NCI-H187 treated with DMSO at 0.1 percent for 48 hours (cell line): ENCODE data around the gene COL6A1.

Experiments used
- DNase-seq: peaks from one replicate; lab custom pipeline; 2025; lab: John Stamatoyannopoulos, UW

COL6A1 gene

GRCh38 chr21:45982092-45982757, 655 bp downstream of the COL6A1 start:
- no peak for DNase-seq

- no peak for DNase-seq
These were observed 1.4 kb downstream of the COL6A1 start for GRCh38 chr21:45982758-45983648.

GRCh38 chr21:45983649-45983965, 2.0 kb downstream of the COL6A1 start:
- no peak for DNase-seq

- DNase-seq = no peak
These were observed 2.5 kb downstream of the COL6A1 start for GRCh38 chr21:45983981-45984551.

- DNase-seq = no peak
These were observed 3.1 kb downstream of the COL6A1 start for GRCh38 chr21:45984584-45985095.

GRCh38 chr21:45985471-45986315, 4.1 kb downstream of the COL6A1 start:
- DNase-seq = no peak

GRCh38 chr21:45986316-45987051, 4.9 kb downstream of the COL6A1 start:
- DNase-seq = no peak

- no peak for DNase-seq
These were observed 5.6 kb downstream of the COL6A1 start for GRCh38 chr21:45987121-45987711.

- DNase-seq = no peak
These were observed 7.1 kb downstream of the COL6A1 start for GRCh38 chr21:45988366-45989347.

- DNase-seq = no peak
These were observed 7.9 kb downstream of the COL6A1 start for GRCh38 chr21:45989355-45990048.

- DNase-seq = no peak
These were observed 8.6 kb downstream of the COL6A1 start for GRCh38 chr21:45990049-45990711.

- no peak for DNase-seq
These were observed 9.4 kb downstream of the COL6A1 start for GRCh38 chr21:45990741-45991605.

- DNase-seq = no peak
These were observed 10.2 kb downstream of the COL6A1 start for GRCh38 chr21:45991606-45992300.

GRCh38 chr21:45992301-45993209, 11.0 kb downstream of the COL6A1 start:
- no peak for DNase-seq

GRCh38 chr21:45993210-45994085, 11.9 kb downstream of the COL6A1 start:
- no peak for DNase-seq
